Fibroblast of villous mesenchyme (primary cell): ENCODE results near the gene TMEM140. TPM values are rescaled to one million over a fixed set of nuclear protein-coding genes. Genes with fewer than 3 reads are reported as not detected.
"Not testable (repeated sequence)": the region's sequence is repeated elsewhere in the genome, so short reads cannot be mapped to it uniquely, and the experiment has no call there.

Experiments
- DNase-seq: peaks from one replicate; pipeline ENCODE4 v3.0.0-alpha.2; 2010; ENCODE audit warnings: low read depth
- H3K4me3 ChIP-seq: 2 replicates; pipeline ENCODE4 v1.5.1; 2011; ENCODE audit warnings: low read depth, mild to moderate bottlenecking, low read length
- total RNA-seq: library from RNA; depleted of rRNA; stranded (reverse); fragments of >200 nt; gene quantifications from 2 replicates; pipeline ENCODE4 v1.2.3, GENCODE V29; 2012
- TF ChIP-seq, protein P1 (sequence below): IDR thresholded peaks from 2 replicates; pipeline ENCODE4 v1.5.1; 2012; ENCODE audit warnings: low read depth, mild to moderate bottlenecking, low read length; ENCODE audit not compliant: insufficient read depth

The TMEM140 gene
- total RNA-seq, 1 donor: 5.2 TPM

DNA sequence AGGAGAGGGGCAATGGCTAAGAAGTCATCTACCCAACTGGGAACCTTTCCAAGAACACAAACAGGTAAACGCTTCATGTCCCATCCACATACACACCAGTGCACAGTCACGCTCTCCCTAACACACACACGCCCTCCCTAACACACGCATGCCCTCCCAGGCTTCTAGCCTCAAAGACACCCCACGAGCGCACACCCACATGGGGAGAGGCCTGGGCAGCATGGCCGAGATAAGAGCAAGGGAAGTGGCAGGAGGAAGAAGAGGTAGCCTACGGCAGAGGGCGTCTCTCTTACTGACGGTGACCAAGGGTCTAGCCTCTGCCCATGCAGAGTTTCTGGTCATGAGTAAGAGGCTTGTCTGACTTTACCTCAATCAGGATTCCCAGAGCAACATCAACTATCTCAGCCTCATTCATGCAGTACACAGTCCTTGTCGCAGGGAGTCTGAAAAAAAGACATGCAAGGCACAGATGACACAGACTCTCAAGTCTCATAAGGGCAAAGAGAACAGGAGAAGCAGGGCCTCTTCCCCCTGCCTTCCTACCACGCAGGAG lies 19.6 kb downstream of the TMEM140 start:
- no peak for DNase-seq
- no peak overlapping the region for H3K4me3 ChIP-seq
- TF ChIP-seq, protein P1, sequence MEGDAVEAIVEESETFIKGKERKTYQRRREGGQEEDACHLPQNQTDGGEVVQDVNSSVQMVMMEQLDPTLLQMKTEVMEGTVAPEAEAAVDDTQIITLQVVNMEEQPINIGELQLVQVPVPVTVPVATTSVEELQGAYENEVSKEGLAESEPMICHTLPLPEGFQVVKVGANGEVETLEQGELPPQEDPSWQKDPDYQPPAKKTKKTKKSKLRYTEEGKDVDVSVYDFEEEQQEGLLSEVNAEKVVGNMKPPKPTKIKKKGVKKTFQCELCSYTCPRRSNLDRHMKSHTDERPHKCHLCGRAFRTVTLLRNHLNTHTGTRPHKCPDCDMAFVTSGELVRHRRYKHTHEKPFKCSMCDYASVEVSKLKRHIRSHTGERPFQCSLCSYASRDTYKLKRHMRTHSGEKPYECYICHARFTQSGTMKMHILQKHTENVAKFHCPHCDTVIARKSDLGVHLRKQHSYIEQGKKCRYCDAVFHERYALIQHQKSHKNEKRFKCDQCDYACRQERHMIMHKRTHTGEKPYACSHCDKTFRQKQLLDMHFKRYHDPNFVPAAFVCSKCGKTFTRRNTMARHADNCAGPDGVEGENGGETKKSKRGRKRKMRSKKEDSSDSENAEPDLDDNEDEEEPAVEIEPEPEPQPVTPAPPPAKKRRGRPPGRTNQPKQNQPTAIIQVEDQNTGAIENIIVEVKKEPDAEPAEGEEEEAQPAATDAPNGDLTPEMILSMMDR: no peak

DNA sequence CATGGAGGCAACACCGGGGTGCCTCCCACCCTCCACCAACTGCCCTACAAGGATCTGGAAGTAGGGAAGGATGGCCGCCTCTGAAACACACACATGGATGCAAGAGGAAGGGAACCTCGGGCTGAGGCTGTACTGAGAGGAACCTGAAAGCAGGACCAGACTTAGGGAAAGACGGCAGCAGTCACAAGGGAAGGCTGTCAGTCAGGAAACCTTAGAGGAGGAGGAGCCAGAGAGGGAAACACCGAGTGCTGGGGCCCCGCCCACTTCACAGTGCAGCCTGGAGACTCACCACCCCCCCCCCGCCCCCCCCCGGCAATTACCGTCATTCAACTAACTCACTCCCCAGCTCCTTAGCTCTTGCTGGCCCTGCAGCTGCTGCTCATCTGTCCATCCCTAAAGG lies 20.1 kb downstream of the TMEM140 start:
- H3K4me3 ChIP-seq: no peak overlapping the region
- DNase-seq: no peak
- TF ChIP-seq, protein P1: no peak

DNA sequence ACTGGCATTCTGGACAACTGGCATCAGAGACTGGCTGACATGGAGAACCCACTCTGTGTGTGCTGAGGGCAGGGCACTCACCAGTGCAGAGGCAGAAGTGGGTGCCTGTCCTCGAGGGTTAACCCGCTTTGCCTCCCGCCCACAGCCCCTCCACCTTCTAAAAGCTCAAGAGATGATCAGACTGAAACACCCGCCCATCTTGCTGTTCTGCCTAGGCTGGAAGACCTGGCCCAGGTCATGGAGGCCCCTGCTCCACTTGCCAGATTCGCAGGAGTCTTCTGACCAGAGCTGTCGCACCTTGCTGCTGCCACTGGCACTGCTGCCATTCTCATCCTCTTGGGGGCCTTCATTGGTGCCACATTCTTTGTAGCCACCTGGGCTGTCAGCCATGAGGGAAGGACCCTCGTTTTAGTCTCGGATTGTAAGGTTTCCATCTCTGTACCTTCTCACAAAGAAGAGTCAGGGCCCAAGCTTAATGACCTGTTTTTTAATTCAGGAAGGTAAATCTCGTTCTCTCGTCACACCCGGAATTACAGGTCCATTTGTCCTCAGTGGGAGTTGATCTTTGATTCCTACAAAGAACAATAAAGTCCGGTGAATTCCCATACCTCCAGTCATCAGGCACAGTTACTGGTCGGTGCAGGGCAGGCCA lies 20.7 kb downstream of the TMEM140 start:
- TF ChIP-seq, protein P1: no peak
- DNase-seq: no peak
- H3K4me3 ChIP-seq: no peak overlapping the region

GRCh38 chr7:135169141-135169963 lies 21.5 kb downstream of the TMEM140 start:
- peak overlapping the region; percentile 80 for H3K4me3 ChIP-seq
- TF ChIP-seq, protein P1: peak; percentile 48
- peak; percentile 20 for DNase-seq

DNA sequence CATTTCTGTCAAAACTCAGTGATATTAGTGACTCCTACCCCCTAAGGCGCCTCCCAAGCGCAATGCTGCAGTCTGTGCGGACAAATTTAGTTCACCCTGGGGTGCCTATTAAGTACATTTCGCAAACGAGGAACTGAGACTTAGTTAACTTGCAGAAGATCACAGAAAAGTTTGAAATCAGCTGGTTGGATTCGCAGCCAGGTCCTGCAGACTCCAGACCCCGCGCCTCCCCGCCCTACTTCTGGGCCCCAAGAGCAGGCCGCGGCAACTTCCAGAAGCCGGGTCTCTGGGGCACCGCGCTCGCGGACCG lies 22.0 kb downstream of the TMEM140 start:
- DNase-seq: peak; percentile 51
- TF ChIP-seq, protein P1: no peak

DNA sequence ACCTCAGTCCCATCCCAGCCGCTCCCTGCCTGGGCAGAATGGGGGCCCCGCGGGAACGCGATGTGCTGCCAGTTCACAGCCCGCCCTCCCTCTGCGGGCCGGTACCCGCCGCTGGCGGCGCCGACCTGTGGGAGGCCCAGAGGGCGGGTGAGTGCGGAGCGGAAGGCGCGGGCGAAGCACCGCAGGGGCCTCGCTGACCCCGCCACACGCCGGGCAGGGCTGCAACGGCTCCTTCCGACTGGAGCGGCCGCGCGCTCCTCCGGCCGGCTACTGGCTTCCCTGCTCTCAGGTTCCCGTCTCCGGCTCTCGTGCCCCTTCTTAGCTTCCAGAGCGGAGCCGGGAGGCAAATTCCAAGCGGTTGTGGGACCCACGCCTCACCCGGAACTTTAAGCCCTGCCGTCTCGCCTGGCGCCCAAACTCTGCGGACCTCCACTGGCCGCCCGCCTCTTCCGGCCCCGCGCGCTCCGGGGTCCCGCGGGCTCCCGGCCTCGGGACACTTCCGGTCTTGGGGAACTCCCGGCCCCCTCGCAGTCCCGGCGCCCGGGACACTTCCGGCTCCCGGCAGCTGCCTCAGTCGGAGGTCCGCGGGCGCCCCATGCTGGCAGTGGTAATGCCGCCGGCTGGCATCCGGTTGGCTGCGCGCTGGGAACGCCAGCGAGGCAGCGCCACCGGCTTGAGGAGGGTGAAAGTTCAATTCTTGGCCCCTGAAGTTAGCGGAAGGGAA lies 22.6 kb downstream of the TMEM140 start, which contains the start of gene CYREN:
TSS of gene CYREN (minus strand) at position 434 of the 724 bp plus-strand sequence. CDS start 1,785 bp downstream, outside the sequence.
- H3K4me3 ChIP-seq: peak within 1 kb of the TSS; percentile 80
- TF ChIP-seq, protein P1: peak; percentile 67
- peak; percentile 95 for DNase-seq

More for the DNA sequence above, 22.0 kb downstream of the TMEM140 start:
- peak overlapping the region; percentile 80 for H3K4me3 ChIP-seq

GRCh38 chr7:135170998-135171481 lies 23.2 kb downstream of the TMEM140 start:
- peak overlapping the region; percentile 80 for H3K4me3 ChIP-seq
- not testable (repeated sequence) for DNase-seq

GRCh38 chr7:135171581-135172291 lies 23.9 kb downstream of the TMEM140 start:
- DNase-seq: peak; percentile 35
- H3K4me3 ChIP-seq: not testable (repeated sequence)

DNA sequence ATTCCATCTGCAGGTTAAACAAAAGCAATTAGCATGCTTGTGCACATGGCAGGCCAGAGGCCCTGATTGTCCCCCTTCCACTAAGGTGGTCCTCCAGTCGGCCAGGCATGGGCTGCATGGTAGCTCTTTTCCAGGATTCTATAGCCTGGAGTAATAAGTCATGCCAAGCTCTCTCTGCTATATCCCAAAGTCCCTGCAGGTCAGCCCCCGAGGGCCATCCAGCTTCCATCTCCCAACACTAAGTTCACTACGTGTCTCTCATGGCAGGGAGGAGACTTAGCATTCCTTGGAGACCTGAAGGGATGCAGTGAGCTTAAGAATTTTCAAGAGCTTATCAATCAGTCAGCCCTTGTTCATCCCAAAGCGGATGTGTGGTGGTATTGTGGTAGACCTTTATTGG lies 26.0 kb downstream of the TMEM140 start:
- H3K4me3 ChIP-seq, DNase-seq: not testable (repeated sequence)
